Fibroblast of lung (primary cell): ENCODE data around the gene PIK3CA.

Experiments used
- CTCF ChIP-seq, 2 donors: IDR thresholded peaks in 1 of 2; conservative IDR thresholded peaks in 1 of 2; 1 replicate in 1 of 2; 2 replicates in 1 of 2; pipeline ENCODE4 v1.5.1; 2011 to 2012; ENCODE audit warnings: low read length in 2 of 2, control low read depth in 1 of 2, inconsistent platforms in 1 of 2, low read depth in 1 of 2, mild to moderate bottlenecking in 1 of 2
- EZH2 ChIP-seq: IDR thresholded peaks from 2 replicates; pipeline ENCODE4 v1.5.1; 2012; ENCODE audit warnings: low read length, control low read depth, mild to moderate bottlenecking; ENCODE audit errors: missing control alignments

GRCh38 chr3:179256813-179257212 lies 108.7 kb downstream of the PIK3CA start:
- TF ChIP-seq CTCF (conservative IDR thresholded peaks at IDR 0.05 in 1 of 2, IDR thresholded peaks at IDR 0.05 in 1 of 2; ENCODE audit: low read depth in 1 of 2, low read length in 2 of 2), result no peak
- no peak for TF ChIP-seq EZH2
